ENCODE results near the gene TUBG1. TPM values are rescaled to one million over a fixed set of nuclear protein-coding genes. Genes with fewer than 3 reads are reported as not detected.

Gene TUBG1
- total RNA-seq, 1 donor from 2014 or later = 12.1 TPM

GRCh38 chr17:42566883-42567573 lies 42.5 kb upstream of the TUBG1 start, which contains the start of gene MLX:
MLX (plus strand) TSS chr17:42567100; CDS start chr17:42567125, 25 bp downstream.
- FAIRE-seq = no peak

DNA sequence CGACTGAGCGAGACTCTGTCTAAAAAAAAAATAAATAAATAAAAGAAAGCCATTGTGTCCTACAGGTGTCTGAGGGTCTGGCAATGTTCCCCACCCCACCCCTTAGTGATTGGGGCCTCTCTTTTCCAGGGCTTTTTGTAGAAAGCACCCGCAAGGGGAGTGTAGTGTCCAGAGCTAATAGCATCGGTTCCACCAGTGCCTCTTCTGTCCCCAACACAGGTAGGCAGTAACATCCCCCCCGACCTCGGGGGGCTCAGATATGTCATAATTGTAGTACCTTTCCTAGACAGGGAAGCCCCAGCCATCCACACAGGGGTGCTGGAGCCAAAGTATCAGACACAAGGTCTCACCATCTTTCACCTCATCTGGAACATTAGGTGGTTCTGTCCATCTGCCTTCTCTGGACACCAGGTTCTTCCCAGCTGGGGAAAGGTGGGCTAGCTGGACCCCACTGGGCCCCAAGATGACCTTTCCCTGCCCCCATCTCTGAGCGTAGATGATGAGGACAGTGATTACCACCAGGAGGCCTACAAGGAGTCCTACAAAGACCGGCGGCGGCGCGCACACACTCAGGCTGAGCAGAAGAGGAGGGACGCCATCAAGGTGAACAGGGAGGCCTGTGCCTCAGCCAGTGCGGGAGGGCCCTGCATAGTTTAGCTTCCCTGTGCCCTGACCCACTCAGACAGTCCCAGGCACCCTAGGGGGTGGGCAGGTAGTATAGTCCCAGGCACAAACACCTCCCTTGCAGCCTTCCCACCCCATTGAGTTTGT lies 41.0 kb upstream of the TUBG1 start:
- DNase-seq (ENCODE audit: low read depth) (no peak), FAIRE-seq (no peak)
- peaks cover 53% of the 10 kb centered on the region for H3K36me3 ChIP-seq (ENCODE audit: control insufficient read depth, insufficient read depth, low read length)
- no peaks in the 10 kb centered on the region for H3K27me3 ChIP-seq (ENCODE audit: control insufficient read depth, insufficient read depth, low read length)
- TF ChIP-seq, protein P1, sequence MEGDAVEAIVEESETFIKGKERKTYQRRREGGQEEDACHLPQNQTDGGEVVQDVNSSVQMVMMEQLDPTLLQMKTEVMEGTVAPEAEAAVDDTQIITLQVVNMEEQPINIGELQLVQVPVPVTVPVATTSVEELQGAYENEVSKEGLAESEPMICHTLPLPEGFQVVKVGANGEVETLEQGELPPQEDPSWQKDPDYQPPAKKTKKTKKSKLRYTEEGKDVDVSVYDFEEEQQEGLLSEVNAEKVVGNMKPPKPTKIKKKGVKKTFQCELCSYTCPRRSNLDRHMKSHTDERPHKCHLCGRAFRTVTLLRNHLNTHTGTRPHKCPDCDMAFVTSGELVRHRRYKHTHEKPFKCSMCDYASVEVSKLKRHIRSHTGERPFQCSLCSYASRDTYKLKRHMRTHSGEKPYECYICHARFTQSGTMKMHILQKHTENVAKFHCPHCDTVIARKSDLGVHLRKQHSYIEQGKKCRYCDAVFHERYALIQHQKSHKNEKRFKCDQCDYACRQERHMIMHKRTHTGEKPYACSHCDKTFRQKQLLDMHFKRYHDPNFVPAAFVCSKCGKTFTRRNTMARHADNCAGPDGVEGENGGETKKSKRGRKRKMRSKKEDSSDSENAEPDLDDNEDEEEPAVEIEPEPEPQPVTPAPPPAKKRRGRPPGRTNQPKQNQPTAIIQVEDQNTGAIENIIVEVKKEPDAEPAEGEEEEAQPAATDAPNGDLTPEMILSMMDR (IDR thresholded peaks at IDR 0.05; ENCODE audit: insufficient read depth, low read length, severe bottlenecking) = no peak
- no peak overlapping the region for H3K4me3 ChIP-seq (ENCODE audit: low read depth, low read length)

More at GRCh38 chr17:42566883-42567573, 42.5 kb upstream of the TUBG1 start, which contains the start of gene MLX:
- Histone ChIP-seq H3K27me3 (ENCODE audit: control insufficient read depth, insufficient read depth, low read length) (no peaks in the 10 kb centered on the region), H3K36me3 (ENCODE audit: control insufficient read depth, insufficient read depth, low read length) (peaks cover 51% of the 10 kb centered on the region), H3K4me3 (ENCODE audit: low read depth, low read length) (peak within 1 kb of the TSS; percentile 99)
- TF ChIP-seq, protein P1 (IDR thresholded peaks at IDR 0.05; ENCODE audit: insufficient read depth, low read length, severe bottlenecking) = no peak
- DNase-seq (ENCODE audit: low read depth) = peak; percentile 69

DNA sequence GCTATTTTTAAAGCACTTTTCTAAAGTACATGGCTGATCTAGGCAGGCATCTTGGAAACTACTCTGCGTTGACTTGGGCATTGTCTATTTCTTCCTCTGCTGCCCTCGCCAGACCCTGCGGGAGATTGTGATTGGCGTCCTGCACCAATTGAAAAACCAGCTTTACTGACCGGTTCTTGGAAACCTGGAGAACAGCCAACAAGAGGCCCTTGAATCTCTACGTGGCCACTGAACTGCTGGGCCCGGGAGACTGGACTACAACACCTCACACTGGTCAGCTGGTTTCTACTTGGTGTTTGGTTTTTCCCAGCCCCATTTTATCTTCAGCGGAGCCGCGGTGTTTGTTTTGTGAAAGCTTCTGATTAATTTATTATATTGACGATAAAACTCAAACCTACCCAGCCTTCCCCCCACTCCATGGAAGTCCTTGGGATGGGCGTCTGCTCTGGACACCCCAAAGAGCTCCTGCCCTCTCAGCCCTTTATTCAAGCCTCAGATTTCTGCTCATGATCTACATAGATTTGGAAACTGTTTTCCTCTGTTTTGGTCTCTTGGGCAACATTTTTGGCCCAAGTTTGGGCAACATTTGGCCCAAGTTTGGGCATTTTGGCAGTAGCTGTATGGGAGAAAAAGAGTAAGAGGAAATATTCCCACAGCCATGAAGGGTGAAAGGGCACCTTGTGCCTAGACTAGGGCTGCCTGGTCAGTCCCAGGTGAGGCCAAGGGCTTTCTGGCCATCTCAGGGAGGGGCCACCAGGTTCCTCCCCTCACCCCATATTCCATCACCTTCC lies 37.9 kb upstream of the TUBG1 start:
- Histone ChIP-seq H3K27me3 (ENCODE audit: control insufficient read depth, insufficient read depth, low read length) (no peaks in the 10 kb centered on the region), H3K4me3 (ENCODE audit: low read depth, low read length) (no peak overlapping the region), H3K36me3 (ENCODE audit: control insufficient read depth, insufficient read depth, low read length) (peaks cover 36% of the 10 kb centered on the region)
- DNase-seq (ENCODE audit: low read depth) (no peak), FAIRE-seq (no peak)
- TF ChIP-seq, protein P1 (IDR thresholded peaks at IDR 0.05; ENCODE audit: insufficient read depth, low read length, severe bottlenecking) = no peak

GRCh38 chr17:42573095-42573494 lies 36.4 kb upstream of the TUBG1 start:
- Histone ChIP-seq H3K36me3 (ENCODE audit: control insufficient read depth, insufficient read depth, low read length) (peaks cover 36% of the 10 kb centered on the region), H3K27me3 (ENCODE audit: control insufficient read depth, insufficient read depth, low read length) (no peaks in the 10 kb centered on the region), H3K4me3 (ENCODE audit: low read depth, low read length) (no peak overlapping the region)
- FAIRE-seq (no peak), DNase-seq (ENCODE audit: low read depth) (no peak)
- TF ChIP-seq, protein P1 (IDR thresholded peaks at IDR 0.05; ENCODE audit: insufficient read depth, low read length, severe bottlenecking) = no peak

DNA sequence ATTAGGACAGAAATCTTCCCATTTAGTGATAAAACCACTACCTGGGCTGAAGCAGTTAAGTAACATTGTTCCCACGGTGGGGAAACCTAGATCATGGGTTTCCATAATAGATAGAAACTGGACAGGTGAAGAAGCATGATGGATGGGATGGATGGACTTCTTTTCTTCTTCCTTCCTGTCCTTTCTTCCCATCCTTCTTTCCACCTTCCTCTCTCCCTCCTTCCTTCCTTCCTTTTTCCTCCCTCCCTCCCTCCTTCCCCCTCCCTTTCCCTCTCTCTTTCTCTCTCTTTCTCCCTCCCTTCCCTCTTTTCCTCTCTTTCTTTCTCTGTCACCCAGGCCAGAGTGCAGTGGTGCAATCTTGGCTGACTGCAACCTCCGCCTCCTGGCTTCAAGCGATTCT lies 35.0 kb upstream of the TUBG1 start:
- DNase-seq (ENCODE audit: low read depth) (no peak), FAIRE-seq (no peak)
- TF ChIP-seq, protein P1 (IDR thresholded peaks at IDR 0.05; ENCODE audit: insufficient read depth, low read length, severe bottlenecking) = no peak
- Histone ChIP-seq H3K27me3 (ENCODE audit: control insufficient read depth, insufficient read depth, low read length) (no peaks in the 10 kb centered on the region), H3K4me3 (ENCODE audit: low read depth, low read length) (no peak overlapping the region), H3K36me3 (ENCODE audit: control insufficient read depth, insufficient read depth, low read length) (peaks cover 25% of the 10 kb centered on the region)

Measured in bronchial epithelial cell (primary cell).